H1 (cell line): Measurements from ENCODE around the gene TBC1D10A. TPM values are rescaled to one million over a fixed set of nuclear protein-coding genes. Genes with fewer than 3 reads are reported as not detected.

Source experiments
- CTCF ChIA-PET: fragments of 300-600 bp; sonication (Branson Sonifier 250); formaldehyde crosslinking; loops from one replicate; lab custom pipeline; 2021; ENCODE audit not compliant: partially characterized antibody; lab: Charles Lee
- POLR2A ChIA-PET: fragments of 300-600 bp; sonication (Branson Sonifier 250); formaldehyde crosslinking; loops from one replicate; lab custom pipeline; 2021; ENCODE audit warnings: inconsistent platforms; ENCODE audit not compliant: partially characterized antibody; lab: Charles Lee
- DNase-seq, 2 experiments: peaks; one replicate each; pipeline versions ENCODE4 v3.0.0 to v3.0.0-alpha.2; 2010 to 2022; ENCODE audit warnings: low spot score in 2 of 2, low read depth in 1 of 2, mixed read lengths in 1 of 2
- FAIRE-seq: peaks from 2 replicates; lab custom pipeline; 2011; peaks lifted over from hg19 to GRCh38; lab: Jason Lieb, UNC
- H2AFZ ChIP-seq: 2 replicates; pipeline ENCODE4 v1.8.1; 2012; ENCODE audit warnings: low read length, inconsistent platforms
- H2AK5ac ChIP-seq: 2 replicates; pipeline ENCODE4 v1.6.1; 2013; ENCODE audit warnings: low read depth, low read length
- H2BK120ac ChIP-seq: replicated peaks from 2 replicates; pipeline ENCODE3; 2013; ENCODE audit warnings: low read depth, low read length, inconsistent platforms
- H2BK12ac ChIP-seq: 2 replicates; pipeline ENCODE4 v1.6.1; 2013; ENCODE audit warnings: low read depth, low read length
- H2BK15ac ChIP-seq: 2 replicates; pipeline ENCODE4 v1.6.1; 2013; ENCODE audit warnings: low read length
- H2BK20ac ChIP-seq: 2 replicates; pipeline ENCODE4 v1.6.1; 2013; ENCODE audit warnings: low read length
- H2BK5ac ChIP-seq: 2 replicates; pipeline ENCODE4 v1.6.1; 2013; ENCODE audit warnings: low read depth, low read length
- H3K14ac ChIP-seq: 2 replicates; pipeline ENCODE4 v1.6.1; 2013; ENCODE audit warnings: inconsistent platforms; ENCODE audit not compliant: insufficient read length
- H3K18ac ChIP-seq: 2 replicates; pipeline ENCODE4 v1.6.1; 2013; ENCODE audit warnings: low read length; ENCODE audit errors: extremely low read depth
- H3K23ac ChIP-seq: 2 replicates; pipeline ENCODE4 v1.6.1; 2013; ENCODE audit warnings: inconsistent platforms; ENCODE audit not compliant: insufficient read length
- H3K23me2 ChIP-seq: 2 replicates; pipeline ENCODE4 v1.6.1; 2013; ENCODE audit warnings: low read depth, low read length
- H3K27ac ChIP-seq: 2 replicates; pipeline ENCODE4 v1.6.1; 2011; ENCODE audit warnings: low read depth, low read length, inconsistent platforms
- H3K27me3 ChIP-seq, 4 experiments: replicated peaks in 1 of 4; 1 replicate in 1 of 4; 2 replicates in 3 of 4; pipeline versions ENCODE4 v1.6.1 to v1.8.1; 2011 to 2013; ENCODE audit warnings: low read length in 3 of 4, mild to moderate bottlenecking in 3 of 4, inconsistent platforms in 2 of 4, mixed read lengths in 2 of 4, moderate library complexity in 1 of 4; ENCODE audit not compliant: control insufficient read depth in 3 of 4, insufficient read depth in 3 of 4; ENCODE audit errors: extremely low read depth in 1 of 4
- H3K36me3 ChIP-seq, 4 experiments: 2 replicates each; pipeline versions ENCODE4 v1.6.1 to v1.8.1; 2011 to 2013; ENCODE audit warnings: mild to moderate bottlenecking in 4 of 4, low read length in 3 of 4, moderate library complexity in 2 of 4, control low read depth in 1 of 4, inconsistent platforms in 1 of 4; ENCODE audit not compliant: insufficient read depth in 4 of 4, control insufficient read depth in 2 of 4
- H3K4ac ChIP-seq: replicated peaks from 2 replicates; pipeline ENCODE3; 2013; ENCODE audit warnings: low read length, low read depth, mixed read lengths, inconsistent platforms; ENCODE audit not compliant: insufficient read length
- H3K4me1 ChIP-seq, 4 experiments: replicated peaks in 1 of 4; 1 replicate in 1 of 4; 2 replicates in 3 of 4; pipeline versions ENCODE4 v1.6.1 to v1.8.1; 2011 to 2013; ENCODE audit warnings: low read length in 3 of 4, inconsistent platforms in 2 of 4, mixed read lengths in 1 of 4; ENCODE audit not compliant: insufficient read depth in 4 of 4, control insufficient read depth in 3 of 4
- H3K4me2 ChIP-seq, 2 experiments: 2 replicates each; pipeline versions ENCODE4 v1.6.1 to v1.8.1; 2011 to 2013; ENCODE audit warnings: low read depth in 2 of 2, low read length in 2 of 2, control low read depth in 1 of 2, inconsistent platforms in 1 of 2, mild to moderate bottlenecking in 1 of 2; ENCODE audit not compliant: insufficient read depth in 1 of 2
- H3K4me3 ChIP-seq, 4 experiments: fragments of 200-600, 300-600 bp in 1 of 4; sonication (generic), shearing (Covaris generic), sonication (Bioruptor Twin) in 1 of 4; 2 replicates each; pipeline versions ENCODE4 v1.5.1 to v1.8.1; 2011 to 2016; ENCODE audit warnings: low read length in 4 of 4, low read depth in 3 of 4, control low read depth in 2 of 4, inconsistent platforms in 2 of 4, mild to moderate bottlenecking in 2 of 4, mixed read lengths in 1 of 4, moderate library complexity in 1 of 4; ENCODE audit not compliant: insufficient read depth in 2 of 4; ENCODE audit errors: extremely low read depth in 1 of 4
- H3K56ac ChIP-seq: replicated peaks from 2 replicates; pipeline ENCODE3; 2013; ENCODE audit warnings: low read depth, mild to moderate bottlenecking, mixed read lengths, low read length, inconsistent platforms; ENCODE audit not compliant: insufficient read length
- H3K79me1 ChIP-seq: 2 replicates; pipeline ENCODE4 v1.6.1; 2013; ENCODE audit warnings: low read depth, low read length, control low read depth
- H3K79me2 ChIP-seq, 2 experiments: 2 replicates each; pipeline versions ENCODE4 v1.6.1 to v1.8.1; 2012 to 2013; ENCODE audit warnings: low read length in 2 of 2, mild to moderate bottlenecking in 2 of 2, inconsistent platforms in 1 of 2; ENCODE audit not compliant: insufficient read depth in 2 of 2, control insufficient read depth in 1 of 2
- H3K9ac ChIP-seq, 4 experiments: replicated peaks in 1 of 4; 1 replicate in 1 of 4; 2 replicates in 3 of 4; pipeline versions ENCODE4 v1.6.1 to v1.8.1; 2011 to 2013; ENCODE audit warnings: low read depth in 3 of 4, low read length in 3 of 4, control low read depth in 2 of 4, mild to moderate bottlenecking in 2 of 4, moderate library complexity in 2 of 4, inconsistent platforms in 1 of 4; ENCODE audit errors: extremely low read depth in 1 of 4
- H3K9me3 ChIP-seq, 2 experiments: 2 replicates each; pipeline versions ENCODE4 v1.6.1 to v1.8.1; 2012 to 2013; ENCODE audit warnings: mild to moderate bottlenecking in 2 of 2, moderate library complexity in 2 of 2, control low read depth in 1 of 2, inconsistent platforms in 1 of 2, low read depth in 1 of 2, low read length in 1 of 2, mixed read lengths in 1 of 2; ENCODE audit not compliant: insufficient read depth in 2 of 2
- H4K20me1 ChIP-seq, 2 experiments: replicated peaks in 1 of 2; 2 replicates each; pipeline versions ENCODE3 to v1.8.1; 2011 to 2013; ENCODE audit warnings: inconsistent platforms in 2 of 2, low read length in 2 of 2, mild to moderate bottlenecking in 1 of 2; ENCODE audit not compliant: insufficient read depth in 2 of 2, control insufficient read depth in 1 of 2
- H4K5ac ChIP-seq: 2 replicates; pipeline ENCODE4 v1.6.1; 2013; ENCODE audit warnings: low read length, low read depth, mixed read lengths, inconsistent platforms; ENCODE audit not compliant: insufficient read length
- H4K8ac ChIP-seq: 2 replicates; pipeline ENCODE4 v1.8.0; 2013; ENCODE audit warnings: mild to moderate bottlenecking, moderate library complexity, low read length, inconsistent platforms; ENCODE audit not compliant: insufficient read depth; ENCODE audit errors: extremely low read depth
- H4K91ac ChIP-seq: replicated peaks from 2 replicates; pipeline ENCODE3; 2013; ENCODE audit warnings: low read length, mixed read lengths, inconsistent platforms; ENCODE audit not compliant: insufficient read length
- JUND ChIP-seq: IDR thresholded peaks from 2 replicates; pipeline ENCODE4 v1.6.1; 2011; ENCODE audit warnings: mild to moderate bottlenecking, improper control_type of control experiment, low read length
- RAD21 ChIP-seq, 2 experiments: IDR thresholded peaks in 1 of 2; conservative IDR thresholded peaks in 1 of 2; 2 replicates each; pipeline ENCODE4 v1.6.1; 2011; ENCODE audit warnings: low read depth in 2 of 2, low read length in 2 of 2, improper control_type of control experiment in 1 of 2, inconsistent platforms in 1 of 2, mild to moderate bottlenecking in 1 of 2, moderate library complexity in 1 of 2
- ZNF274 ChIP-seq: IDR thresholded peaks from 2 replicates; pipeline ENCODE4 v1.7.0; 2012; ENCODE audit warnings: low read length, borderline replicate concordance; ENCODE audit errors: extremely low read depth
- WGBS, 2 experiments: shearing (Covaris generic) in 1 of 2; methylation state at CpG; one replicate each; pipeline versions ENCODE4 v1.1.6 to v1.1.7; 2013 to 2015; ENCODE audit warnings: low lambda C conversion rate in 2 of 2, mixed read lengths in 2 of 2, inconsistent platforms in 1 of 2, low coverage in 1 of 2, missing lambda C conversion rate in 1 of 2; ENCODE audit not compliant: insufficient replicate concordance in 2 of 2, insufficient coverage in 1 of 2, insufficient read length in 1 of 2; ENCODE audit errors: extremely low coverage in 1 of 2, missing lambda C conversion rate in 1 of 2; 5-methylcytosine and 5-hydroxymethylcytosine counted together
- polyA plus RNA-seq, 7 experiments: library from polyadenylated mRNA; depleted of rRNA in 3 of 7; stranded (reverse) in 5 of 7; unstranded in 2 of 7; fragments of >200 nt in 5 of 7; fragments of 200-250 nt in 2 of 7; gene quantifications; 1 replicate in 5 of 7; 2 replicates in 1 of 7; 4 replicates in 1 of 7; pipeline versions ENCODE4 v1.2.1 to v1.2.3, GENCODE V29; 2011 to 2013; ENCODE audit warnings: missing spikeins in 2 of 7, mixed read lengths in 2 of 7
- total RNA-seq: library from RNA; stranded (reverse); fragmentation: NEBNext Ultra II Directional; extraction: Animal tissue kit (Norgen Biotek cat#: 25700); gene quantifications from 2 replicates; pipeline ENCODE4 v1.2.1, GENCODE V29; 2021

Gene TBC1D10A
- total and polyA plus RNA-seq, 2 of the 8 experiments (the other 6 are each of a cell fraction or from before 2014, with no cell fraction given): 5.4 to 7.0 TPM

DNA sequence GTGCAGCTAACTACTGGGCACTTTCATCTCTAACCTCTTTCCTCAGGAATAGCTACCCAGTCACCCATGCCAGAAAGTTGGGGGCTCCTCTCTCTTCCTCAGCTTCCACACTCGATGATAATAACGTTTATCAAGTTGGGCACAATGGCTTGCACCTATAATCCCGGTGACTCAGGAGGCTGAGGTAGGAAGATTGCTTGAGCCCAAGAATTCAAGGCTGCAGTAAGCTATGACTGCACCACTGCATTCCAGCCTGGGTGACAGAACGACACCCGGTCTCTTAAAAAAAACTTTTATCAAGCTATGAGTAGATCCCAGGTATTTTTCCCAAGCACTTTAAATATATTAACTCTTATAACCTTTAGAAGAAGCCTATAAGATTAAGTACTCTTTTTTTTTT, 27.9 kb upstream of the TBC1D10A start:
- Histone ChIP-seq H3K23me2 (peaks cover 2% of the 10 kb centered on the region; the same call in 1 of the 2 replicates), H3K27ac (no peak overlapping the region), H4K8ac (no peak overlapping the region), H4K91ac (no peak overlapping the region), H2BK120ac (no peak overlapping the region), H3K18ac (no peak overlapping the region), H3K4me3 (no peak overlapping the region; a peak in 1 of 8 replicates), H2BK12ac (no peak overlapping the region), H3K79me2 (peaks cover 15 to 50% of the 10 kb centered on the region in 2 experiments), H2BK20ac (no peak overlapping the region), H3K14ac (no peak overlapping the region), H3K4me1 (peaks cover 2 to 11% (median 4%) of the 10 kb centered on the region in 4 experiments; a peak in 6 of 7 replicates), H3K36me3 (peaks cover 6 to 36% (median 23%) of the 10 kb centered on the region in 4 experiments), H4K5ac (no peak overlapping the region), H2AFZ (no peak overlapping the region)
- no peak for DNase-seq
- POLR2A ChIA-PET: interaction anchor here (0.6 to 11.5 kb wide), 8 partner anchors 15 to 228 kb away, joined by 3 to 129 read pairs (median 6); partner anchors contain the start of genes CASTOR1 and TBC1D10A
- WGBS, 2 experiments: 96% methylated on average over 5 of the region's 5 CpGs; no CpG with 5 or more reads in 1 of the 2 experiments
- no peak for TF ChIP-seq JUND
- TF ChIP-seq RAD21 (IDR thresholded peaks at IDR 0.05 in 1 of 2, conservative IDR thresholded peaks at IDR 0.05 in 1 of 2; ENCODE audit: low read depth in 2 of 2, low read length in 2 of 2): no peak
- TF ChIP-seq ZNF274: no peak
- TF ChIP-seq, all 59 proteins: peak for 0
- no peaks in the 10 kb centered on the region for H3K9me3 ChIP-seq
- H3K79me1 ChIP-seq: peaks cover 17% of the 10 kb centered on the region
- no peak overlapping the region for H2AK5ac ChIP-seq
- H2BK15ac ChIP-seq: no peak overlapping the region
- no peak overlapping the region for H3K9ac ChIP-seq
- no peak overlapping the region for H3K23ac ChIP-seq
- no peak for FAIRE-seq
- H2BK5ac ChIP-seq: no peak overlapping the region
- no peak overlapping the region; a peak in 1 of 4 replicates for H3K4me2 ChIP-seq
- no peak overlapping the region for H3K56ac ChIP-seq
- no peaks in the 10 kb centered on the region for H3K27me3 ChIP-seq
- H4K20me1 ChIP-seq: peaks cover 12 to 13% of the 10 kb centered on the region in 2 experiments
- CTCF ChIA-PET: interaction anchor here (0.6 to 1.1 kb wide), 2 partner anchors 8 to 288 kb away, joined by 3 to 6 read pairs; no protein-coding TSS in a partner anchor
- no peak overlapping the region for H3K4ac ChIP-seq
